Ovary (tissue), 9 donors: ENCODE results near the gene IL27RA. TPM values are rescaled to one million over a fixed set of nuclear protein-coding genes. Genes with fewer than 3 reads are reported as not detected.

Source experiments
- DNase-seq, 5 donors: peaks; one replicate each; pipeline ENCODE4 v3.0.0-alpha.2; 2019 to 2020
- H3K27ac ChIP-seq, 2 donors: fragments of 200-600 bp; one replicate each; pipeline versions ENCODE4 v1.5.1 to v1.8.0; 2019 to 2022
- H3K27me3 ChIP-seq: fragments of 200-600 bp; one replicate; pipeline ENCODE4 v1.8.0; 2022
- H3K36me3 ChIP-seq: fragments of 200-600 bp; sonication (generic); one replicate; pipeline ENCODE4 v1.5.1; 2019
- H3K4me1 ChIP-seq: one replicate; pipeline ENCODE4 v1.8.1; 2013; ENCODE audit warnings: mild to moderate bottlenecking, moderate library complexity; ENCODE audit not compliant: insufficient read depth
- H3K4me3 ChIP-seq: fragments of 200-600 bp; sonication (generic); one replicate; pipeline ENCODE4 v1.5.1; 2017
- H3K9me3 ChIP-seq, 2 donors: fragments of 200-600 bp in 1 of 2; sonication (generic) in 1 of 2; one replicate each; pipeline versions ENCODE4 v1.5.1 to v1.8.1; 2013 to 2019; ENCODE audit warnings: mild to moderate bottlenecking in 1 of 2, moderate library complexity in 1 of 2
- EP300 ChIP-seq: sonication (generic); formaldehyde crosslinking; IDR thresholded peaks from one replicate; pipeline ENCODE4 v1.6.1; 2017; ENCODE audit warnings: antibody characterized with exemption
- POLR2A ChIP-seq: fragments of 450-650 bp; IDR thresholded peaks from one replicate; pipeline ENCODE4 v1.6.1; 2017; ENCODE audit warnings: antibody characterized with exemption, mild to moderate bottlenecking, moderate library complexity
- WGBS, 3 donors: extraction: QIAGEN DNeasy Blood & Tissue Kit in 1 of 3; methylation state at CpG; one replicate each; pipeline versions ENCODE4 v1.1.5 to v1.1.7; 2013 to 2017; 5-methylcytosine and 5-hydroxymethylcytosine counted together
- intact Hi-C, 4 donors: fragments of 100-400 bp; cut with DNase I; formaldehyde crosslinking; loops; one replicate each; pipeline versions ENCODE4 v1.11.0 to v1.15.1; 2022 to 2023
- polyA plus RNA-seq, 2 donors: library from polyadenylated mRNA; stranded (reverse); fragments of 200-250 nt in 1 of 2; fragments of 350-450 nt in 1 of 2; fragmentation: Illumina TruSeq in 1 of 2; extraction: RNeasy Lipid Tissue Mini Kit (QIAGEN cat#74804) in 1 of 2; gene quantifications; one replicate each; pipeline ENCODE4 v1.2.3, GENCODE V29; 2013 to 2014
- total RNA-seq, 7 donors: library from RNA; depleted of rRNA in 2 of 7; stranded (reverse); fragments of >200 nt in 2 of 7; fragmentation: NEBNext Ultra II Directional in 3 of 7; extraction: Animal tissue kit (Norgen Biotek cat#: 25700) in 3 of 7; gene quantifications; one replicate each; pipeline versions ENCODE4 v1.1.0 to v1.2.4, GENCODE V29; 2016 to 2023
- TF ChIP-seq, protein P1 (sequence below), 3 donors: fragments of 450-650 bp in 2 of 3; fragments of 200-600 bp in 1 of 3; IDR thresholded peaks; one replicate each; pipeline versions ENCODE4 v1.5.1 to v1.8.0; 2016 to 2022; ENCODE audit warnings: antibody characterized with exemption in 3 of 3, mild to moderate bottlenecking in 1 of 3
- donor health status: DM: no; HTN: no; CAD: no; lungs with moderate emphysema.
- donor health status: DM: no; HTN: no; CAD: no.
- donor health status: Bipolar disorder and iron deficiency.
- donor health status: DM: yes; HTN: yes; CAD: no.
- donor health status: DM: no; HTN: no; CAD: no.
- donor health status: DM: yes; HTN: yes; CAD: no.

The IL27RA gene
- total and polyA plus RNA-seq, 9 donors, result 0.48 to 4.3 (median 2.1) TPM

DNA sequence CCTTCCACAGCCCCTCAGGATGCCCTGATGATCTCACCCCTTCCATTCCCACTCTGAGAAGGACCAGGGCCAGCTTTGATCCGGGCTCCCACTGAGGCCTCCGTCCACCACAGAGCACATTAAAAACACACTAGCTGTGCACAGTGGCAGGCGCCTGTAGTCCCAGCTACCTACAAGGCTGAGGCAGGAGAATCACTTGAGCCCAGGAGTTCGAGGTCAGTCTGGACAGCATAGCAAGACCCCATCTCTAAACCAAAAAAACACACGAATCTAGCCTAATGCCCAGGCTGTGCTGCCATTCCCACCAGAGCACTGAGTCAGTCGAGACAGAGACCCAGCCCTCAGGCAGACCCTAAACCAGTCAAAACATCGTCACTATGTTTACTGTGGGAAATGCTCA is 39.5 kb upstream of the IL27RA start:
- no peaks in the 10 kb centered on the region for H3K36me3 ChIP-seq

DNA sequence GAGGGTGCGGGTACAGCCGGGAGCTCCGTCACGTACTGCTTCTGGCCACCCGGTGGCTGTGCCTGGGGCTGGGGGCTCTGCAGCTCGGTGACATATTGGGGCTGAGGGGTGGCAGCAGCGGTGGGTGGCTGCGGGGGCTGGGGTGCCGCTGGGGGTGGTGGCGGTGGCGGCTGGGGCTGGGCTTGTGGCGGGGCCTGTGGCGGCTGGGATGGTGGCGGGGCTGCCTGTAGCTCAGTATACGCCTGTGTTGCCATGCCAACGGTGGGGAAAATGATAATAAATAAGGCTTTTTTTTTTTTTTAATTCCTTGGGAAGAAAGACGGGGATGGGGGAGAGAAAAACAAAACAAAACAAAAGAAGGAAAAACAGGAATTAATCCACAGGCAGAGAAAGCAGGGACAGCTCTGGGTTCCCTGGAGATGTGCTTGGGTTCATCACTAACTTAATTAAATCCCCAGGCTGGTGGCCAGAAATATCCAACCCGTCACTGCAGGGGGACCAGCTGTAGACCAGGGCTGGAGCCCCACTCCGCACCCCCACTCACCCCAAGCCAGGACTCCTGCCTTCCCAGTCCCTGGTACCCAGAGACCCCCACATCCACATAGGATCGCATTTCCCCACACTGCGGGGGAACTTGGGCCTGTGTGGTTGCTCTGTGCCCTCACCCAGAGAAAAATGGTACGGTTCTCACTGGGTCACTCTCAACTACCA is 37.8 kb upstream of the IL27RA start:
- Histone ChIP-seq H3K36me3 (no peaks in the 10 kb centered on the region), H3K9me3 (no peaks in the 10 kb centered on the region), H3K27me3 (no peaks in the 10 kb centered on the region), H3K4me1 (no peaks in the 10 kb centered on the region), H3K4me3 (no peak overlapping the region), H3K27ac (no peak overlapping the region)
- TF ChIP-seq POLR2A (no peak), EP300 (no peak)
- TF ChIP-seq, protein P1, sequence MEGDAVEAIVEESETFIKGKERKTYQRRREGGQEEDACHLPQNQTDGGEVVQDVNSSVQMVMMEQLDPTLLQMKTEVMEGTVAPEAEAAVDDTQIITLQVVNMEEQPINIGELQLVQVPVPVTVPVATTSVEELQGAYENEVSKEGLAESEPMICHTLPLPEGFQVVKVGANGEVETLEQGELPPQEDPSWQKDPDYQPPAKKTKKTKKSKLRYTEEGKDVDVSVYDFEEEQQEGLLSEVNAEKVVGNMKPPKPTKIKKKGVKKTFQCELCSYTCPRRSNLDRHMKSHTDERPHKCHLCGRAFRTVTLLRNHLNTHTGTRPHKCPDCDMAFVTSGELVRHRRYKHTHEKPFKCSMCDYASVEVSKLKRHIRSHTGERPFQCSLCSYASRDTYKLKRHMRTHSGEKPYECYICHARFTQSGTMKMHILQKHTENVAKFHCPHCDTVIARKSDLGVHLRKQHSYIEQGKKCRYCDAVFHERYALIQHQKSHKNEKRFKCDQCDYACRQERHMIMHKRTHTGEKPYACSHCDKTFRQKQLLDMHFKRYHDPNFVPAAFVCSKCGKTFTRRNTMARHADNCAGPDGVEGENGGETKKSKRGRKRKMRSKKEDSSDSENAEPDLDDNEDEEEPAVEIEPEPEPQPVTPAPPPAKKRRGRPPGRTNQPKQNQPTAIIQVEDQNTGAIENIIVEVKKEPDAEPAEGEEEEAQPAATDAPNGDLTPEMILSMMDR (IDR thresholded peaks at IDR 0.05), result no peak
- 80 to 90% (median 82%) methylated on average over 22 of the region's 22 CpGs for WGBS, 3 donors
- no peak for DNase-seq
- intact Hi-C loops, result no loop called here

More for the DNA sequence above, 39.5 kb upstream of the IL27RA start:
- TF ChIP-seq EP300 (no peak), POLR2A (no peak)
- TF ChIP-seq, protein P1 (IDR thresholded peaks at IDR 0.05), result no peak
- 88 to 92% (median 91%) methylated on average over 7 of the region's 7 CpGs for WGBS, 3 donors
- Histone ChIP-seq H3K4me3 (no peak overlapping the region), H3K27ac (no peak overlapping the region), H3K4me1 (no peaks in the 10 kb centered on the region), H3K9me3 (no peaks in the 10 kb centered on the region), H3K27me3 (no peaks in the 10 kb centered on the region)
- intact Hi-C loops, result no loop called here
- no peak for DNase-seq

- no peak for DNase-seq
- H3K27me3 ChIP-seq, result no peaks in the 10 kb centered on the region
- H3K4me3 ChIP-seq, result no peak overlapping the region
- WGBS, 3 donors, result 80 to 85% (median 85%) methylated on average over 13 of the region's 13 CpGs
- no peaks in the 10 kb centered on the region for H3K36me3 ChIP-seq
- intact Hi-C loops, result no loop called here
- no peaks in the 10 kb centered on the region for H3K4me1 ChIP-seq
- H3K9me3 ChIP-seq, result no peaks in the 10 kb centered on the region
- no peak overlapping the region for H3K27ac ChIP-seq
- TF ChIP-seq EP300, result no peak
- TF ChIP-seq POLR2A, result no peak
- TF ChIP-seq, protein P1 (IDR thresholded peaks at IDR 0.05), result no peak
Measured at GRCh38 chr19:13995017-13995728, 36.4 kb upstream of the IL27RA start.

DNA sequence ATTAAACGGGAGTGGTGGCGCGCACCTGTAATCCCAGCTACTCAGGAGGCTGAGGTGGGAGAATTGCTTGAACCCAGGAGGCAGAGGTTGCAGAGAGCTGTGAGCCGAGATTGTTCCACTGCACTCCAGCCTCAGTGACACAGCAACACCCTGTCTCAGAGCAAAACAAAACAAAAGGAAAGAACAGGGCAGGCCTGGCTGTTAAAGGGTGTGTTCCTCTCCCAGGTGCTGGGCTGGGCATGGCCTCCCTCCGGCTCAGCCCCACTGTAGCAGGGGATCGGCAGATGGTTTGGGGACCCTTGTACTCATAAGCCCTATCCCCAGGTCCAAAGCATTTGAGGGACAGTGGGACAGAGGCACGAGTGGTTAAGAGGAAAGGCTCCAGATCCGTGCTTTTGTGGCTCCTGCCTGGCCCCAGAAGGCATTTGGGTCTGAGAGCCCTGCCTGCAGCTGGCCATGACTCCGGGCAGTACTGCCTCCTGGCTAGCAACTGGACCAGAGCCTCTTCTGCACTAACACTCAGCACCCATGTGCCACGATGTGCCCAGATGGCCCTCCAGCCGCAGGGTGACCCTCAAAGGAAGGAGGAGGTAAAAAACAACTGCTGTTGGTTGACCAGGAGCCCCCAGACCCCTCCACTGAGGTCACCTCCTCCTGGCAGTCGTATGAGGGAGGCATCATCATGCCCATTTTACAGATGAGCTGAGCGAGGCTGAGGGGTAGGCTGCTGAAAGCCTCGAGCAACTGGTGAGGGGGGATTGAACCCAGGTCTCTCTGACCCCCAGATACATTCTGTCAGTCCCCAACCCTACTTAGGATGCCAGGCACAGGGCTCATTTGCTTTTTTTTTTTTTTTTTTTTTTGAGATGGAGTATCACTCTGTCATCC is 35.4 kb upstream of the IL27RA start:
- Histone ChIP-seq H3K9me3 (no peaks in the 10 kb centered on the region), H3K4me1 (no peaks in the 10 kb centered on the region), H3K27ac (no peak overlapping the region), H3K27me3 (no peaks in the 10 kb centered on the region), H3K36me3 (no peaks in the 10 kb centered on the region), H3K4me3 (no peak overlapping the region)
- DNase-seq, result no peak
- 85 to 89% (median 86%) methylated on average over 14 of the region's 14 CpGs for WGBS, 3 donors
- intact Hi-C loops, result loop anchor here in 1 of 4 donors (2.0 kb wide), 1 partner anchor 23 kb away; no protein-coding TSS in a partner anchor
- TF ChIP-seq EP300, result no peak
- TF ChIP-seq, protein P1 (IDR thresholded peaks at IDR 0.05), result no peak
- TF ChIP-seq POLR2A, result no peak
